CD4-positive, alpha-beta T cell (primary cell): ENCODE measurements around the gene CAPG. TPM values are rescaled to one million over a fixed set of nuclear protein-coding genes. Genes with fewer than 3 reads are reported as not detected.

Source experiments
- ATAC-seq: fragments of 200-7000 bp; cut with Tn5 transposase; one replicate; pipeline ENCODE4 v1.10.0; 2022; ENCODE audit warnings: mild to moderate bottlenecking; ENCODE audit not compliant: poor library complexity
- CTCF ChIA-PET: fragments of 350-600 bp; sonication (Branson Sonifier 250); formaldehyde crosslinking; loops from one replicate; lab custom pipeline; 2021; ENCODE audit warnings: antibody characterized with exemption, inconsistent platforms; lab: Charles Lee
- POLR2A ChIA-PET: fragments of 350-600 bp; sonication (Branson Sonifier 250); formaldehyde crosslinking; loops from one replicate; lab custom pipeline; 2021; ENCODE audit warnings: antibody characterized with exemption, inconsistent platforms; lab: Charles Lee
- DNase-seq, 14 experiments: peaks; one replicate each; pipeline ENCODE4 v3.0.0-alpha.2; 2013 to 2020; ENCODE audit warnings: mixed read lengths in 2 of 14
- H3K27ac ChIP-seq, 2 donors: one replicate each; pipeline versions ENCODE4 v1.5.1 to v1.7.0; 2013; ENCODE audit warnings: low read length in 2 of 2, low read depth in 1 of 2, mild to moderate bottlenecking in 1 of 2
- H3K27me3 ChIP-seq, 2 experiments: 1 replicate in 1 of 2; 2 replicates in 1 of 2; pipeline versions ENCODE4 v1.6.1 to v1.7.0; 2013; ENCODE audit warnings: low read length in 2 of 2, control low read depth in 1 of 2, mild to moderate bottlenecking in 1 of 2, moderate library complexity in 1 of 2; ENCODE audit not compliant: insufficient read depth in 2 of 2, control insufficient read depth in 1 of 2
- H3K36me3 ChIP-seq: one replicate; pipeline ENCODE4 v1.6.1; 2013; ENCODE audit warnings: low read length, control low read depth; ENCODE audit not compliant: insufficient read depth
- H3K4me1 ChIP-seq: one replicate; pipeline ENCODE4 v1.6.1; 2013; ENCODE audit warnings: low read length, control low read depth; ENCODE audit not compliant: insufficient read depth
- H3K4me3 ChIP-seq: one replicate; pipeline ENCODE4 v1.5.1; 2013; ENCODE audit warnings: mild to moderate bottlenecking, low read length, moderate library complexity
- H3K9me3 ChIP-seq, 2 experiments: 1 replicate in 1 of 2; 2 replicates in 1 of 2; pipeline versions ENCODE4 v1.6.1 to v1.7.0; 2013; ENCODE audit warnings: low read length in 2 of 2, mild to moderate bottlenecking in 2 of 2, control low read depth in 1 of 2, moderate library complexity in 1 of 2; ENCODE audit not compliant: control insufficient read depth in 1 of 2, insufficient read depth in 1 of 2
- H3K27ac Mint-ChIP-seq: one replicate; pipeline ENCODE4 v1.8.0; 2020; ENCODE audit warnings: mixed read lengths
- H3K27me3 Mint-ChIP-seq: one replicate; pipeline ENCODE4 v1.8.0; 2021; ENCODE audit warnings: mixed read lengths
- H3K36me3 Mint-ChIP-seq: one replicate; pipeline ENCODE4 v1.8.0; 2021; ENCODE audit warnings: low read depth, mixed read lengths
- H3K4me1 Mint-ChIP-seq: one replicate; pipeline ENCODE4 v1.8.0; 2021; ENCODE audit warnings: low read depth, mixed read lengths
- H3K4me3 Mint-ChIP-seq: one replicate; pipeline ENCODE4 v1.8.0; 2020; ENCODE audit warnings: mild to moderate bottlenecking, mixed read lengths
- H3K9me3 Mint-ChIP-seq: one replicate; pipeline ENCODE4 v1.8.0; 2020; ENCODE audit warnings: mixed read lengths
- CTCF ChIP-seq: fragments of 200-600 bp; IDR thresholded peaks from one replicate; pipeline ENCODE4 v1.8.0; 2022; ENCODE audit warnings: antibody characterized with exemption, mild to moderate bottlenecking
- intact Hi-C, 2 experiments: fragments of 100-400 bp; cut with DNase I in 1 of 2; cut with micrococcal nuclease in 1 of 2; formaldehyde crosslinking; loops; one replicate each; pipeline versions ENCODE4 v1.15.1 to v1.9.0; 2023 to 2025; cut with DNase I, micrococcal nuclease
- total RNA-seq, 174 experiments: library from RNA in 2 of 174; stranded (reverse) in 2 of 174; gene quantifications; one replicate each; pipeline ENCODE4 v1.2.3 and lab custom pipeline; 2021 to 2026

Gene CAPG
- total RNA-seq, 2 experiments from 2014 or later: 21.7 to 23.3 TPM

GRCh38 chr2:85436836-85437487 lies 26.8 kb upstream of the CAPG start:
- H3K9me3 ChIP-seq: no peaks in the 10 kb centered on the region
- peak overlapping the region; percentile 91 for H3K27ac Mint-ChIP-seq
- ChIA-PET POLR2A (interaction anchor here (0.9 to 3.1 kb wide), 14 partner anchors 9 to 669 kb away, joined by 4 to 62 read pairs (median 6); partner anchors contain the start of genes ELMOD3, MAT2A, POLR1A and PTCD3), CTCF (interaction anchor here (0.8 to 1.8 kb wide), 3 partner anchors 18 to 200 kb away, joined by 3 to 7 read pairs (median 4); partner anchors contain the start of genes MAT2A and SH2D6)
- no peak for TF ChIP-seq CTCF
- no peaks in the 10 kb centered on the region for H3K36me3 Mint-ChIP-seq
- H3K27me3 Mint-ChIP-seq: no peaks in the 10 kb centered on the region
- H3K27ac ChIP-seq: peak overlapping the region; percentile 50 to 55
- peaks cover 37% of the 10 kb centered on the region for H3K4me1 Mint-ChIP-seq
- no peaks in the 10 kb centered on the region for H3K36me3 ChIP-seq
- H3K4me1 ChIP-seq: peaks cover 39% of the 10 kb centered on the region
- ATAC-seq (no peak), DNase-seq (peak in 2 of 14 experiments; percentile 15 to 21)
- H3K27me3 ChIP-seq: no peaks in the 10 kb centered on the region
- peak overlapping the region; percentile 90 for H3K4me3 Mint-ChIP-seq
- intact Hi-C loops: no loop called here
- H3K4me3 ChIP-seq: no peak overlapping the region
- H3K9me3 Mint-ChIP-seq: no peaks in the 10 kb centered on the region

GRCh38 chr2:85435981-85436835 lies 26.0 kb upstream of the CAPG start:
- CTCF ChIA-PET: no interaction called here
- intact Hi-C loops: no loop called here

More at GRCh38 chr2:85435981-85436835, 26.0 kb upstream of the CAPG start:
- Mint-ChIP-seq H3K27me3 (no peaks in the 10 kb centered on the region), H3K27ac (peak overlapping the region; percentile 91), H3K4me3 (peak overlapping the region; percentile 90), H3K4me1 (peaks cover 37% of the 10 kb centered on the region), H3K9me3 (no peaks in the 10 kb centered on the region), H3K36me3 (no peaks in the 10 kb centered on the region)
- no peaks in the 10 kb centered on the region for H3K36me3 ChIP-seq
- POLR2A ChIA-PET: interaction anchor here (2.4 to 3.1 kb wide), 2 partner anchors 103 to 109 kb away, joined by 17 to 62 read pairs; partner anchors contain the start of genes MAT2A and TGOLN2
- no peak for TF ChIP-seq CTCF
- peak overlapping the region in 1 of 2 donors; percentile 55 for H3K27ac ChIP-seq
- no peaks in the 10 kb centered on the region for H3K9me3 ChIP-seq
- no peaks in the 10 kb centered on the region for H3K27me3 ChIP-seq
- peak in 1 of 14 experiments; percentile 28 for DNase-seq
- no peak for ATAC-seq
- H3K4me3 ChIP-seq: no peak overlapping the region
- H3K4me1 ChIP-seq: peaks cover 39% of the 10 kb centered on the region
